G401.6 (cell line): ENCODE measurements around the gene THRAP3.
"Not testable (repeated sequence)": the region's sequence is repeated elsewhere in the genome, so short reads cannot be mapped to it uniquely, and the experiment has no call there.

Source experiments
- FAIRE-seq: peaks from 2 replicates; lab custom pipeline; 2012; peaks lifted over from hg19 to GRCh38; lab: Jason Lieb, UNC

Gene THRAP3

GRCh38 chr1:36251794-36252481 is 27.7 kb downstream of the THRAP3 start:
- FAIRE-seq, result no peak

- FAIRE-seq, result not testable (repeated sequence)
Measured at GRCh38 chr1:36252482-36252824, 28.2 kb downstream of the THRAP3 start.

- FAIRE-seq, result no peak
Measured at GRCh38 chr1:36253161-36253862, 29.1 kb downstream of the THRAP3 start.

- no peak for FAIRE-seq
Measured at GRCh38 chr1:36256558-36257374, 32.5 kb downstream of the THRAP3 start.

GRCh38 chr1:36257375-36257767 is 33.1 kb downstream of the THRAP3 start:
- no peak for FAIRE-seq

- no peak for FAIRE-seq
Measured at GRCh38 chr1:36258960-36259344, 34.7 kb downstream of the THRAP3 start.

- no peak for FAIRE-seq
Measured at GRCh38 chr1:36268981-36269380, 44.7 kb downstream of the THRAP3 start.

- no peak for FAIRE-seq
Measured at GRCh38 chr1:36269408-36269838, 45.2 kb downstream of the THRAP3 start.

- no peak for FAIRE-seq
Measured at GRCh38 chr1:36273024-36273423, 48.8 kb downstream of the THRAP3 start.

- no peak for FAIRE-seq
Measured at GRCh38 chr1:36274201-36274600, 50.0 kb downstream of the THRAP3 start.

- no peak for FAIRE-seq
Measured at GRCh38 chr1:36276688-36277087, 52.4 kb downstream of the THRAP3 start.

GRCh38 chr1:36279110-36279788 is 55.0 kb downstream of the THRAP3 start:
- no peak for FAIRE-seq

- FAIRE-seq, result no peak
Measured at GRCh38 chr1:36279789-36280296, 55.6 kb downstream of the THRAP3 start.

- FAIRE-seq, result no peak
Measured at GRCh38 chr1:36284061-36284460, 59.8 kb downstream of the THRAP3 start.

- no peak for FAIRE-seq
Measured at GRCh38 chr1:36284517-36284916, 60.3 kb downstream of the THRAP3 start.

GRCh38 chr1:36285443-36286101 is 61.3 kb downstream of the THRAP3 start:
- FAIRE-seq, result peak; percentile 96

- FAIRE-seq, result no peak
Measured at GRCh38 chr1:36286802-36287201, 62.6 kb downstream of the THRAP3 start.

- no peak for FAIRE-seq
Measured at GRCh38 chr1:36287595-36287994, 63.4 kb downstream of the THRAP3 start.

- FAIRE-seq, result no peak
Measured at GRCh38 chr1:36295390-36295789, 71.1 kb downstream of the THRAP3 start.

- FAIRE-seq, result no peak
Measured at GRCh38 chr1:36297062-36297461, 72.8 kb downstream of the THRAP3 start.

- FAIRE-seq, result no peak
Measured at GRCh38 chr1:36298640-36299039, 74.4 kb downstream of the THRAP3 start.

- FAIRE-seq, result no peak
Measured at GRCh38 chr1:36300526-36300925, 76.3 kb downstream of the THRAP3 start.
